GM23338 (cell line): ENCODE data around the gene ZNF646. TPM values are rescaled to one million over a fixed set of nuclear protein-coding genes. Genes with fewer than 3 reads are reported as not detected.

Source experiments
- ATAC-seq: fragments of 200-7000 bp; cut with Tn5 transposase; 3 replicates; pipeline ENCODE4 v1.9.1; 2020
- DNase-seq: peaks from one replicate; pipeline ENCODE4 v3.0.0-alpha.2; 2015; ENCODE audit warnings: low spot score
- H2AFZ ChIP-seq: fragments of 200-600 bp; sonication (generic); 2 replicates; pipeline ENCODE4 v1.8.0; 2016; ENCODE audit warnings: antibody characterized with exemption, mild to moderate bottlenecking, moderate library complexity
- H3F3A ChIP-seq: fragments of 200-600 bp; sonication (generic); replicated peaks from 2 replicates; pipeline ENCODE4 v1.8.0; 2017; ENCODE audit warnings: antibody characterized with exemption, mixed run types, low read depth
- H3K27ac ChIP-seq: fragments of 200-600 bp; sonication (generic); 2 replicates; pipeline ENCODE4 v1.6.1; 2016; ENCODE audit warnings: low read depth
- H3K27me3 ChIP-seq: fragments of 200-600 bp; sonication (generic); 2 replicates; pipeline ENCODE4 v1.8.0; 2016; ENCODE audit warnings: mild to moderate bottlenecking, mixed run types, moderate library complexity; ENCODE audit not compliant: insufficient read depth
- H3K36me3 ChIP-seq: fragments of 200-600 bp; sonication (generic); 2 replicates; pipeline ENCODE4 v1.8.0; 2016; ENCODE audit warnings: mild to moderate bottlenecking; ENCODE audit not compliant: insufficient read depth
- H3K4me1 ChIP-seq: fragments of 200-600 bp; sonication (generic); 2 replicates; pipeline ENCODE4 v1.8.0; 2016; ENCODE audit warnings: mild to moderate bottlenecking, moderate library complexity; ENCODE audit not compliant: insufficient read depth
- H3K4me2 ChIP-seq: fragments of 200-600 bp; sonication (generic); 2 replicates; pipeline ENCODE4 v1.7.1; 2017; ENCODE audit warnings: mixed run types
- H3K4me3 ChIP-seq: fragments of 200-600 bp; sonication (generic); 2 replicates; pipeline ENCODE4 v1.6.1; 2016; ENCODE audit warnings: mixed run types
- H3K79me2 ChIP-seq: fragments of 200-600 bp; sonication (generic); replicated peaks from 2 replicates; pipeline ENCODE4 v1.8.0; 2017; ENCODE audit warnings: mild to moderate bottlenecking; ENCODE audit not compliant: insufficient read depth
- H3K9me2 ChIP-seq: fragments of 200-600 bp; sonication (generic); 2 replicates; pipeline ENCODE4 v1.8.0; 2017; ENCODE audit not compliant: insufficient read depth
- H4K20me1 ChIP-seq: fragments of 200-600 bp; sonication (generic); replicated peaks from 2 replicates; pipeline ENCODE4 v1.8.0; 2017; ENCODE audit warnings: mild to moderate bottlenecking; ENCODE audit not compliant: insufficient read depth
- H3K27ac Mint-ChIP-seq: 2 replicates; pipeline ENCODE4 v1.8.0; 2020; ENCODE audit warnings: inconsistent platforms, mild to moderate bottlenecking, moderate library complexity, mixed read lengths
- H3K27me3 Mint-ChIP-seq: 3 replicates; pipeline ENCODE4 v1.8.0; 2022; ENCODE audit warnings: low read depth, mild to moderate bottlenecking, moderate library complexity, mixed read lengths, inconsistent platforms; ENCODE audit not compliant: insufficient read depth, poor library complexity
- H3K36me3 Mint-ChIP-seq: 3 replicates; pipeline ENCODE4 v1.8.0; 2021; ENCODE audit warnings: low read depth, mild to moderate bottlenecking, inconsistent platforms, moderate library complexity, mixed read lengths
- H3K4me1 Mint-ChIP-seq: 3 replicates; pipeline ENCODE4 v1.8.0; 2020; ENCODE audit warnings: mild to moderate bottlenecking, inconsistent platforms, mixed read lengths
- H3K4me3 Mint-ChIP-seq: 3 replicates; pipeline ENCODE4 v1.8.0; 2021; ENCODE audit warnings: moderate library complexity, mild to moderate bottlenecking, inconsistent platforms, mixed read lengths
- H3K9me3 Mint-ChIP-seq: 3 replicates; pipeline ENCODE4 v1.8.0; 2020; ENCODE audit warnings: moderate library complexity, mild to moderate bottlenecking, inconsistent platforms, mixed read lengths
- CREB1 ChIP-seq: fragments of 250-450 bp; sonication (Bioruptor Pico); IDR thresholded peaks from 2 replicates; pipeline ENCODE4 v1.5.0; 2020; ENCODE audit warnings: low read depth, mild to moderate bottlenecking, moderate library complexity
- CTCF ChIP-seq, 2 experiments: fragments of 200-600 bp in 1 of 2; sonication (generic) in 1 of 2; conservative IDR thresholded peaks; 2 replicates each; pipeline versions ENCODE4 v1.5.1 to v1.6.1; 2016 to 2017; ENCODE audit warnings: antibody characterized with exemption in 2 of 2, low read depth in 2 of 2, mild to moderate bottlenecking in 2 of 2, moderate library complexity in 1 of 2
- EZH2 ChIP-seq: fragments of 200-600 bp; sonication (generic); IDR thresholded peaks from one replicate; pipeline ENCODE4 v1.8.0; 2017; ENCODE audit warnings: antibody characterized with exemption, mild to moderate bottlenecking, low read depth; ENCODE audit not compliant: unreplicated experiment
- EZH2phosphoT487 ChIP-seq: fragments of 200-600 bp; sonication (generic); IDR thresholded peaks from one replicate; pipeline ENCODE4 v1.8.1; 2018; ENCODE audit warnings: antibody characterized with exemption; ENCODE audit not compliant: unreplicated experiment
- JUNB ChIP-seq: IDR thresholded peaks from one replicate; pipeline ENCODE4 v1.6.1; 2016; ENCODE audit warnings: antibody characterized with exemption; ENCODE audit not compliant: unreplicated experiment
- NANOG ChIP-seq: IDR thresholded peaks from 2 replicates; pipeline ENCODE4 v1.6.1; 2016; ENCODE audit warnings: antibody characterized with exemption, borderline replicate concordance
- POLR2AphosphoS5 ChIP-seq: IDR thresholded peaks from 2 replicates; pipeline ENCODE4 v1.6.1; 2016; ENCODE audit warnings: antibody characterized with exemption, low read depth
- STAT1 ChIP-seq: IDR thresholded peaks from one replicate; pipeline ENCODE4 v1.6.1; 2016; ENCODE audit warnings: antibody characterized with exemption; ENCODE audit not compliant: unreplicated experiment
- ZNF114 ChIP-seq: fragments of 250-450 bp; sonication (Bioruptor Pico); IDR thresholded peaks from 2 replicates; pipeline ENCODE4 v1.5.0; 2020; ENCODE audit warnings: mild to moderate bottlenecking, moderate library complexity
- ZNF331 ChIP-seq: fragments of 250-450 bp; sonication (Bioruptor Pico); IDR thresholded peaks from 2 replicates; pipeline ENCODE4 v1.5.0; 2020; ENCODE audit warnings: low read depth, mild to moderate bottlenecking, moderate library complexity
- polyA plus RNA-seq: library from polyadenylated mRNA; unstranded; fragments of >200 nt; fragmentation: Nextera tagmentation; extraction: Ambion mirVana; gene quantifications from 2 replicates; pipeline ENCODE4 v1.2.1, GENCODE V29; 2016
- total RNA-seq: library from RNA; depleted of rRNA; stranded (reverse); fragments of >200 nt; shearing (Covaris generic); gene quantifications from 2 replicates; pipeline ENCODE4 v1.2.3, GENCODE V29; 2014

Gene ZNF646
- total and polyA plus RNA-seq, 2 experiments from 2014 or later = 6.3 to 29.3 TPM

GRCh38 chr16:31086629-31086906 lies 12.3 kb downstream of the ZNF646 start:
- no peak overlapping the region for H3K4me3 Mint-ChIP-seq
- no peak overlapping the region for H3K4me2 ChIP-seq
- no peaks in the 10 kb centered on the region for H3K27me3 ChIP-seq
- DNase-seq (no peak), ATAC-seq (no peak)
- no peaks in the 10 kb centered on the region for H3F3A ChIP-seq
- no peaks in the 10 kb centered on the region for H3K79me2 ChIP-seq
- H3K9me3 Mint-ChIP-seq = no peaks in the 10 kb centered on the region
- H3K27ac Mint-ChIP-seq = no peak overlapping the region
- H3K4me1 ChIP-seq = no peaks in the 10 kb centered on the region
- peaks cover 17% of the 10 kb centered on the region for H3K27me3 Mint-ChIP-seq
- no peak overlapping the region for H2AFZ ChIP-seq
- H3K4me3 ChIP-seq = no peak overlapping the region
- TF ChIP-seq ZNF331 (CRISPR knock-in tag) (no peak), CTCF (conservative IDR thresholded peaks at IDR 0.05; ENCODE audit: low read depth in 2 of 2) (no peak), EZH2phosphoT487 (no peak)
- no peaks in the 10 kb centered on the region; the same call in 1 of the 2 replicates for H4K20me1 ChIP-seq
- peaks cover 26% of the 10 kb centered on the region for H3K36me3 Mint-ChIP-seq
- no peak overlapping the region for H3K27ac ChIP-seq
- H3K9me2 ChIP-seq = no peaks in the 10 kb centered on the region
- H3K4me1 Mint-ChIP-seq = peaks cover 5% of the 10 kb centered on the region; the same call in 1 of the 3 replicates
- no peaks in the 10 kb centered on the region for H3K36me3 ChIP-seq

- Mint-ChIP-seq H3K4me1 (peaks cover 5% of the 10 kb centered on the region; the same call in 1 of the 3 replicates), H3K36me3 (peaks cover 26% of the 10 kb centered on the region), H3K27me3 (peaks cover 15% of the 10 kb centered on the region), H3K9me3 (no peaks in the 10 kb centered on the region), H3K4me3 (no peak overlapping the region), H3K27ac (no peak overlapping the region)
- no peak for DNase-seq
- Histone ChIP-seq H3K4me2 (no peak overlapping the region), H4K20me1 (no peaks in the 10 kb centered on the region; the same call in 1 of the 2 replicates), H3K4me1 (no peaks in the 10 kb centered on the region), H3F3A (no peaks in the 10 kb centered on the region), H3K27ac (no peak overlapping the region), H3K79me2 (peaks cover 5% of the 10 kb centered on the region), H3K36me3 (no peaks in the 10 kb centered on the region), H2AFZ (no peak overlapping the region), H3K27me3 (no peaks in the 10 kb centered on the region), H3K4me3 (no peak overlapping the region), H3K9me2 (no peaks in the 10 kb centered on the region)
- TF ChIP-seq JUNB (no peak), NANOG (no peak), EZH2 (no peak), STAT1 (no peak), CREB1 (CRISPR knock-in tag) (no peak), ZNF114 (CRISPR knock-in tag) (no peak), CTCF (conservative IDR thresholded peaks at IDR 0.05; ENCODE audit: low read depth in 2 of 2) (no peak), POLR2AphosphoS5 (no peak)
- no peak for ATAC-seq
Measured at GRCh38 chr16:31087481-31087880, 13.3 kb downstream of the ZNF646 start.
